HG02852 (cell line): ENCODE data around the gene LRIT2.

ENCODE experiments used
- ATAC-seq: cut with Tn5 transposase; IDR thresholded peaks from one replicate; pipeline ENCODE4 v1.9.1; 2021; ENCODE audit warnings: mild to moderate bottlenecking, moderate library complexity; ENCODE audit not compliant: unreplicated experiment

Gene LRIT2

GRCh38 chr10:84243759-84244158 is 18.4 kb upstream of the LRIT2 start:
- no peak for ATAC-seq

GRCh38 chr10:84241185-84241790 is 15.9 kb upstream of the LRIT2 start, which contains the start of gene LRIT1:
Gene LRIT1 (minus strand): TSS chr10:84241546. CDS start chr10:84241439, 107 bp downstream.
- ATAC-seq = no peak

GRCh38 chr10:84238909-84239308 is 13.6 kb upstream of the LRIT2 start:
- no peak for ATAC-seq

GRCh38 chr10:84237199-84238051 is 12.1 kb upstream of the LRIT2 start:
- no peak for ATAC-seq

- ATAC-seq = no peak
Observed at GRCh38 chr10:84236807-84237198, 11.5 kb upstream of the LRIT2 start.

- no peak for ATAC-seq
Observed at GRCh38 chr10:84235096-84235495, 9.8 kb upstream of the LRIT2 start.

GRCh38 chr10:84234479-84234878 is 9.1 kb upstream of the LRIT2 start:
- ATAC-seq = no peak

- ATAC-seq = no peak
Observed at GRCh38 chr10:84233940-84234339, 8.6 kb upstream of the LRIT2 start.

GRCh38 chr10:84232376-84232775 is 7.0 kb upstream of the LRIT2 start:
- ATAC-seq = no peak

- ATAC-seq = no peak
Observed at GRCh38 chr10:84230359-84230758, 5.0 kb upstream of the LRIT2 start.

GRCh38 chr10:84227810-84228209 is 2.5 kb upstream of the LRIT2 start:
- no peak for ATAC-seq

GRCh38 chr10:84226616-84227015 is 1.3 kb upstream of the LRIT2 start:
- no peak for ATAC-seq

GRCh38 chr10:84224411-84225028 is 824 bp downstream of the LRIT2 start:
- ATAC-seq = no peak

GRCh38 chr10:84221916-84222315 is 3.4 kb downstream of the LRIT2 start:
- no peak for ATAC-seq

GRCh38 chr10:84217746-84218145 is 7.6 kb downstream of the LRIT2 start:
- no peak for ATAC-seq

GRCh38 chr10:84216834-84217233 is 8.5 kb downstream of the LRIT2 start:
- no peak for ATAC-seq

- peak; percentile 92 for ATAC-seq
Observed at GRCh38 chr10:84214612-84215235, 10.6 kb downstream of the LRIT2 start.

GRCh38 chr10:84214046-84214572 is 11.2 kb downstream of the LRIT2 start:
- ATAC-seq = no peak

- no peak for ATAC-seq
Observed at GRCh38 chr10:84213076-84213475, 12.3 kb downstream of the LRIT2 start.

- no peak for ATAC-seq
Observed at GRCh38 chr10:84212014-84212413, 13.3 kb downstream of the LRIT2 start.

GRCh38 chr10:84211566-84211965 is 13.8 kb downstream of the LRIT2 start:
- ATAC-seq = no peak
